Thyroid gland (tissue), 4 donors: ENCODE measurements around the gene DAPK1. TPM values are rescaled to one million over a fixed set of nuclear protein-coding genes. Genes with fewer than 3 reads are reported as not detected.

Experiments used
- DNase-seq, 2 donors: peaks; one replicate each; pipeline ENCODE4 v3.0.0-alpha.2; 2019
- H3K27ac ChIP-seq, 3 donors: fragments of 200-600 bp; sonication (generic); 1 replicate in 2 of 3; 2 replicates in 1 of 3; pipeline ENCODE4 v1.5.1; 2016 to 2019; ENCODE audit warnings: mild to moderate bottlenecking in 1 of 3, moderate library complexity in 1 of 3
- H3K27me3 ChIP-seq: fragments of 200-600 bp; sonication (generic); one replicate; pipeline ENCODE4 v1.5.1; 2019
- H3K36me3 ChIP-seq, 2 donors: fragments of 200-600 bp; sonication (generic); one replicate each; pipeline ENCODE4 v1.5.1; 2016 to 2019
- H3K4me1 ChIP-seq, 2 donors: fragments of 200-600 bp; sonication (generic); one replicate each; pipeline ENCODE4 v1.5.1; 2017 to 2019
- H3K4me3 ChIP-seq, 3 donors: fragments of 200-600 bp; sonication (generic); replicated peaks in 1 of 3; 1 replicate in 2 of 3; 2 replicates in 1 of 3; pipeline ENCODE4 v1.5.1; 2016; ENCODE audit warnings: mild to moderate bottlenecking in 1 of 3
- H3K9me3 ChIP-seq: fragments of 200-600 bp; sonication (generic); one replicate; pipeline ENCODE4 v1.5.1; 2017
- POLR2A ChIP-seq, 2 donors: fragments of 450-650 bp; IDR thresholded peaks; one replicate each; pipeline ENCODE4 v1.6.1; 2017; ENCODE audit warnings: antibody characterized with exemption in 2 of 2, mild to moderate bottlenecking in 2 of 2, moderate library complexity in 1 of 2
- WGBS, 2 donors: methylation state at CpG; one replicate each; pipeline ENCODE4 v1.1.5; 2017; 5-methylcytosine and 5-hydroxymethylcytosine counted together
- intact Hi-C: fragments of 100-400 bp; cut with DNase I; formaldehyde crosslinking; loops from one replicate; pipeline ENCODE4 v1.15.1; 2023
- total RNA-seq, 4 donors: library from RNA; depleted of rRNA; stranded (reverse); fragments of >200 nt; gene quantifications; one replicate each; pipeline ENCODE4 v1.2.3, GENCODE V29; 2016
- TF ChIP-seq, protein P1 (sequence below), 6 experiments: fragments of 200-600 bp in 3 of 6; fragments of 450-650 bp in 3 of 6; sonication (generic) in 3 of 6; IDR thresholded peaks; one replicate each; pipeline ENCODE4 v1.5.1; 2016 to 2019; ENCODE audit warnings: antibody characterized with exemption in 6 of 6, mild to moderate bottlenecking in 2 of 6, inconsistent platforms in 1 of 6, moderate library complexity in 1 of 6

The DAPK1 gene
- total RNA-seq, 4 donors from 2014 or later = 32.0 to 76.2 (median 38.2) TPM

DNA sequence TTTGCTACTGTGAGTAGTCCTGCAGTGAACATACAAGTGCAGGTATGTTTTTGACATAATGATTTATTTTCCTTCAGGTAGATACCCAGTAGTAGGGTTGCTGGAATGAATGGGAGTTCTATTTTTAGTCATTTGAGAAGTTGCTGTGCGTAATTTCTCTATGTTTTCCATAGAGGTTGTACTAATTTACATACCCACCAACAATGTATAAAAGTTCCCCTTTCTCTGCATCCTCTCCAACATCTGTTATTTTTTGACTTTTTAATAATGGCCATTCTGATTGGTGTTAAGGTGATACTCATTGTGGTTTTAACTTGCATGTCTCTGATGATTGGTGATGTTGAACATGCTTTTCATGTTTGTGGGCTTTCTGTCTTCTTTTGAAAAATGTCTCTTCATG lies 163.6 kb downstream of the DAPK1 start:
- no peaks in the 10 kb centered on the region for H3K4me1 ChIP-seq
- TF ChIP-seq POLR2A (IDR thresholded peaks at IDR 0.05) = no peak
- TF ChIP-seq, protein P1, sequence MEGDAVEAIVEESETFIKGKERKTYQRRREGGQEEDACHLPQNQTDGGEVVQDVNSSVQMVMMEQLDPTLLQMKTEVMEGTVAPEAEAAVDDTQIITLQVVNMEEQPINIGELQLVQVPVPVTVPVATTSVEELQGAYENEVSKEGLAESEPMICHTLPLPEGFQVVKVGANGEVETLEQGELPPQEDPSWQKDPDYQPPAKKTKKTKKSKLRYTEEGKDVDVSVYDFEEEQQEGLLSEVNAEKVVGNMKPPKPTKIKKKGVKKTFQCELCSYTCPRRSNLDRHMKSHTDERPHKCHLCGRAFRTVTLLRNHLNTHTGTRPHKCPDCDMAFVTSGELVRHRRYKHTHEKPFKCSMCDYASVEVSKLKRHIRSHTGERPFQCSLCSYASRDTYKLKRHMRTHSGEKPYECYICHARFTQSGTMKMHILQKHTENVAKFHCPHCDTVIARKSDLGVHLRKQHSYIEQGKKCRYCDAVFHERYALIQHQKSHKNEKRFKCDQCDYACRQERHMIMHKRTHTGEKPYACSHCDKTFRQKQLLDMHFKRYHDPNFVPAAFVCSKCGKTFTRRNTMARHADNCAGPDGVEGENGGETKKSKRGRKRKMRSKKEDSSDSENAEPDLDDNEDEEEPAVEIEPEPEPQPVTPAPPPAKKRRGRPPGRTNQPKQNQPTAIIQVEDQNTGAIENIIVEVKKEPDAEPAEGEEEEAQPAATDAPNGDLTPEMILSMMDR (IDR thresholded peaks at IDR 0.05) = no peak
- no peak overlapping the region for H3K27ac ChIP-seq
- 81 to 88% methylated on average over 1 of the region's 1 CpG for WGBS, 2 donors
- intact Hi-C loops = no loop called here
- no peaks in the 10 kb centered on the region for H3K36me3 ChIP-seq
- no peaks in the 10 kb centered on the region for H3K27me3 ChIP-seq
- no peaks in the 10 kb centered on the region for H3K9me3 ChIP-seq
- DNase-seq = no peak
- no peak overlapping the region for H3K4me3 ChIP-seq

DNA sequence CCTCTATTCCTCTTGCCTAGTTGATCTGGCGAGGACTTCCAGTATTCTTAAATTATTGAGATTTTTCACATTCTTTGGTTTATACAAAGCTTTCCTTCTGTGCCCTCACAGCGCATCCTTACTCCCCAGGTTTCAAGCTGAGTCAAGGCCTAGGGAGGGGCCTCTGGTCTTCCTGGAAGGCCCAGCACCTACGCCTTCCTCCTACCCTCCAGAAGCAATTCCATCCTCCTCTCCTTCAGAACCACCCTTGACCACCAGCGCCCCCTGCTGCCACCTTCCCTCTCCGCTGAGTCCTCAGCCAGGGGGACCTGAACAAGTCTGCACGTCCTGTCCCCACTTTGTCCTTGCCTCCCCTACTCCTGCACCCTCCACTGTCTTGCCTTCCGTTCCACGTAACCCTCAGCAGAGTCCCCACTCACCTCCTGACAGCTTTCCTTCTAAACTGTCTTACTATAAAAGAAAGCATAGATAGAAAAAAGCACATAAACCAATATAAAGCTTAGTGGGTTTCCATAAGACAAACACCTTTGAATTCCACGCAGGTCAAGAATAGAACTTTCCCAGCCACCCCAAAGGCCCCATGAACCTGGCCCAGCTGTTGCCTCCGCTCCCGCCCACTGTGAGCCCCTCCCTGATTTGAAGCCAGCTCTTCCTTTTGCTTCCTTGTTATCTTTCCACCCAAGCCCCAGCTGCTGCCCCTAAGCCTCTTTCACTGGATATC lies 165.3 kb downstream of the DAPK1 start:
- TF ChIP-seq POLR2A (IDR thresholded peaks at IDR 0.05) = no peak
- TF ChIP-seq, protein P1 (IDR thresholded peaks at IDR 0.05) = peak; percentile 54 to 97 (median 82)
- peak; percentile 76 to 85 for DNase-seq
- Histone ChIP-seq H3K27ac (no peak overlapping the region), H3K36me3 (no peaks in the 10 kb centered on the region), H3K4me1 (no peaks in the 10 kb centered on the region), H3K27me3 (no peaks in the 10 kb centered on the region), H3K9me3 (no peaks in the 10 kb centered on the region), H3K4me3 (no peak overlapping the region)
- 69 to 70% methylated on average over 11 of the region's 11 CpGs for WGBS, 2 donors
- intact Hi-C loops = loop anchor here (2.0 kb wide), 1 partner anchor 324 kb away; no protein-coding TSS in a partner anchor

DNA sequence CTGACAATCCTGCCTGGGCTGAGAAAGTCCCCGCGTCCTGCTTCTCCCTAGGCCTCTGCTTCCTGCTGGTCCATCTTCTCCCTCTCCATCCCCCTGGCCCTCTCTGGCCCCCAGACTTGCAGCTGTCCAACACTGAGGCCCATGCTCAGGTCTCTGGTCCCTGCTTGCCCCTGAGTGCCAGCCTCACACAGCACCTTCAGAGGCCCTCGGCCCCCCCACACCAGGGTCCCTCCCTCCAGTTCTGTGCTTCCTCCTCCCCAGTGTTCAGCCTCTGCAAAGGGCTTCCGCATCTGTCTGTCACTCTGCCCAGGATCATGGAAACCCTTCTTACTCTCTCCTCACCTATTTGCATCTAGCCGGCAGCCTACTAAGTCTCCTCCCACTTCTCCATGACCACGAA lies 165.9 kb downstream of the DAPK1 start:
- Histone ChIP-seq H3K36me3 (no peaks in the 10 kb centered on the region), H3K27ac (no peak overlapping the region), H3K4me3 (no peak overlapping the region), H3K4me1 (no peaks in the 10 kb centered on the region), H3K9me3 (no peaks in the 10 kb centered on the region), H3K27me3 (no peaks in the 10 kb centered on the region)
- TF ChIP-seq POLR2A (IDR thresholded peaks at IDR 0.05) = no peak
- TF ChIP-seq, protein P1 (IDR thresholded peaks at IDR 0.05) = no peak
- DNase-seq = no peak
- WGBS, 2 donors = 93 to 94% methylated on average over 6 of the region's 6 CpGs
- intact Hi-C loops = loop anchor here (2.0 kb wide), 1 partner anchor 325 kb away; no protein-coding TSS in a partner anchor

DNA sequence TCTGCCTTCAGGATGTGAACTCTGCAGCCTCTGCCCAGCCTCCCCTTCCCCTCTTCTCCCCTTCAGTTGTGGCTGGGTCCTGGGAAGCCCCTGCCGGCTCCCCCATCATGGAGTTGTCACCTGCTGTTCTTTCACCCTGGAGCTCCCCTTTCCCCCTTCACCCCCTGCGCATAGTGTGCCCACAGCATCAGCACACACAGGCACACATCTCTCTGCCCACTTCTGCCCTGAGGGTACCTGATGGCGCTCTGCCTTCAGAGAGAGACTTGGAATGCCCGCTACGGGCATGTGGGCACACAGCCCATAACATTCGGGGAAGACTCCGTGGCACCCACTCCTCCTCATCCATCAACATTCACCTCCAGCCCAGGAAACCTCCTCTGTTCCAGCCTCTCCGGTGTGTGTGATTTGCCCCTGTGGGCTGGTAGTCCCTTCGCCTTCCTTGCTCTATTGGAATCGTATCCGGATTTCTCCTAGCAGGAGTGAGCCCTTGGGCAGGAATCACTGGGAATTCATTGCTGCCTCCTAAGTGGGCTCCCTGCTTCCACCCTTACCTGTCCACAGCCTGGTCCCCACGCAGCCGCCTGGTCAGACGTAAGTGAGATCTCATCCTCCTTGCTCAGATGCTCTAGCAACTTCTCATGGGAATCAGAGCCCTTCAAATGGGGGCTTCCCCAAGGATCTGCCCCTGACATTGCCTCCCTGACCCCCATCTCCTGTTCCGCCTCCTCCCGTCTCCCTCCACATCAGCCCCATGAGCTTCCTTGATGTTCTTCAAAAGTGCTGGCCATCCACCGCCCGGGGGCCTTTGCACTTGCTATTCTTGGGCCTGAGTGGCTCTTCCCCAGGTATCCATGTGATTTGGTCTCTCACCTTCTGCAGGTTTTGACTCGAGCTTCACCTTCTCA lies 166.7 kb downstream of the DAPK1 start:
- H3K4me3 ChIP-seq = no peak overlapping the region
- H3K27me3 ChIP-seq = no peaks in the 10 kb centered on the region
- H3K27ac ChIP-seq = no peak overlapping the region
- 95 to 96% methylated on average over 19 of the region's 19 CpGs for WGBS, 2 donors
- no peak for TF ChIP-seq POLR2A (IDR thresholded peaks at IDR 0.05)
- TF ChIP-seq, protein P1 (IDR thresholded peaks at IDR 0.05) = no peak
- H3K9me3 ChIP-seq = no peaks in the 10 kb centered on the region
- no peaks in the 10 kb centered on the region for H3K4me1 ChIP-seq
- H3K36me3 ChIP-seq = no peaks in the 10 kb centered on the region
- intact Hi-C loops = no loop called here
- no peak for DNase-seq
